CD4-positive, alpha-beta T cell treated with Interleukin-12 subunit alpha and Interleukin-12 subunit beta, for 1 hour (primary cell): Measurements from ENCODE around the gene PCDHA1.
"Not testable (repeated sequence)": the region's sequence is repeated elsewhere in the genome, so short reads cannot be mapped to it uniquely, and the experiment has no call there.

Experiments
- DNase-seq: peaks from one replicate; pipeline ENCODE4 v3.0.0-alpha.2; 2020

Gene PCDHA1

DNA sequence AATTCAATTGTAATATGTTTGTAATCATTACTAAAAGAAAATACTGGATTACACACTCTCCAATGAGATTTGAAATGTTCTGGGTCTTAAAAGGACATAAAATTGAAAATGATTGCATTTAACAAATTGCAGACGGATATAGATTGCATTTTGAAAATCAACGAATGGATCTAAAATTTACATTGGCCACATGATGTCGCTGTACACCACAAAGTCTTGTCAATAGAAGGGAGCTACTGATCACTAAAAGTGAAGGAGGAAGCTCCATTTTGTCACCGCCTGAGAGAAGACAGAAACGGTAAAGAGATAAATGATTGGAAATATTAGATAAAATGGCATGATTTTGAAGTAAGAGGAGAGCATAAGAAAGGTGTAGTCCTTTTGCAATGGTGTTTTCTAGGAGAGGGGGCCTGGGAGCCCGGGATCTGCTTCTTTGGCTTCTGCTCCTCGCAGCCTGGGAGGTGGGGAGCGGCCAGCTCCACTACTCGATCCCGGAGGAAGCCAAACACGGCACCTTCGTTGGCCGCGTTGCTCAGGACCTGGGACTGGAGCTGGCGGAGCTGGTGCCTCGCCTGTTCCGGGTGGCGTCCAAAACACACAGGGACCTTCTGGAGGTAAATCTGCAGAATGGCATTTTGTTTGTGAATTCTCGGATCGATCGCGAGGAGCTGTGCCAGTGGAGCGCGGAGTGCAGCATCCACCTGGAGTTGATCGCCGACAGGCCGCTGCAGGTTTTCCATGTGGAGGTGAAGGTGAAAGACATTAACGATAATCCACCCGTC is at the start of gene PCDHA1:
PCDHA1 (plus strand) TSS at position 236 of the 782 bp plus-strand sequence.
- no peak for DNase-seq

DNA sequence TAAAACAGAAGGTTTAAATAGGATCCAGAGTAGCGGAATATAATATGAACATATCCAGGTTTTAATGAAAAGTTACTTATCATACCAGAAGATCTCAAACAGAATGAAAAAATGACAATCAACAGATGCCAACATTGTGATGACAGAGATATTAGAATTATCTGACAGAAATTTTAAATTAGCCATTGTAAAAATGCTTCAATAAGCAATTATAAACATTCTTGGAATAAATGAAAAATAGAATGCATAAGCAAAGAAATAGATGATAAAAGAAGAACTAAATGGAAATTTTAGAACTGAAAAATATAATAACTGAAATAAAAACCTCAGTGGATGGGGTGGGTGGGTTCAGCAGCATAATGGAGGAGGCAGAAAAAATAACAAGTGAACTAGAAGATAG is 48.5 kb upstream of the PCDHA1 start:
- DNase-seq: no peak

DNA sequence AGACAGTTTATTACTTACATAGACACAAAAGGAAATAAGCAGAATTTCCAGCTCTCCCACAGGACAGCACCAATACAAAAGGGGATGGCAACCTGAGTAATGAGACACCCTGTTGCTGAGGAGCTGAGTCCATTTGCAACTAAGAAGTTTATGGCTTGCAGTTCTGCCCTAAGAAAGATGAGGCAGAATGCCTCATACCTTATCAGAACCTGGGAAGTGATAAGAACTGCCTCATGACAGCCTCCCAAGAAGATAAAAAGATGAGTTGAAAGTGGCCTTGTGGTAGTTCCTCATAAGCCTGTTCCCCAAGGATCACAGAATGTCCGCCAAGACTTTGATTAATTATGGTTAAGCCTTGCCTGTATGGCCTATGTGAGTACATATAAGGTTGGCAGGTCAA is 44.0 kb upstream of the PCDHA1 start:
- no peak for DNase-seq

DNA sequence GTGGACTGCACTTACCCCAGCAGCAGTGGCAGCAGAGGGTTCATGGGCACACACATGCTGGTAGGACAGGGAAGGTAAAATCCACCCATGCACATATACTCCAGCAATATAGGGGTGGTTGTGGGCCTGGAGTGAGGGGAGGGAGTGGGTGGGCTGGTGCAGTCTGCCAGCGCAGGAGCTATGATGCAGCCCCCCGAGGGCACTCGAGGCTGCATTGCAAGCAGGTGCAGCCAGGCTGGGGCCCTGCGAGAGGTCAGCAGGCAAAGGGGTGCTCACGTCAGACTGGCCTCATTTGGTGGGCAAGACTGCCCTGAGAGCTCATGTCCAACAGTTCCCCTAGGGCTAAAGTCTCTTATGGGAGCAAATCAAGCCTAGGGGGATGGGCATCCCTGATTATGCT is 32.4 kb upstream of the PCDHA1 start:
- DNase-seq: no peak

DNA sequence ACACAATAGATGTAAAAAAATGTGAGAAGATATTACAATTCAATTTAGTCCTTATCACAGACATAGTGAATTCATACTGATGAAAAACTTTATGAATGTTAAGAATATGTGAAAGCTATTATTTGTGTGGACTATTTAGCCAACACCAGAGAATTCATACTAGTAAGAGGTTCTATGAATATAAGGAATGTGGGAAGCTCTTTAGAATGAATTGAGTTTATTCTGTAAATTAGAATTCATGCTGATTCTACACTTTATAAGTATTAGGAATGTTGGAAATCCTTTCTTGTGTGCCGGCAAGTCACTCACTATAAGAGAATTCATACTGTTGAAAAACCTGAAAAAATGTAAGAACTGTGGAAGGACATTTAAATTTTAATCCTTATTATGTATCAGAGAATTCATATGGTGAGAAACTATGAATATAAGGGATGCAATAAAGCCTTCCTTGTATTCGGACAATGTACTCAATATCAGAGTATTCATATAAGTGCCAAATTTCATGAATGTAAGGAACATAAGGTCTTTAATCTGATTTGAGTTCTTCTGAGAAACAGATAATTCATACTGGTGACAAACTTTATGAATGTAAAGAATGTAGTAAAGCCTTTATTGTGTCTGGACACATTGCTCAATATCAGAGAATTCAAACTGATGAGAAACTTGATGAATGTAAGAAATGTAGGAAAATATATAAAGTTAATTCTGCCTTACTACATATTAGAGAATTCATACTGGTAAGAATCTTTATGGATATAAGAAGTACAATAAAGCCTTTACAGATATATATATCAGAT is 21.6 kb upstream of the PCDHA1 start:
- no peak for DNase-seq

DNA sequence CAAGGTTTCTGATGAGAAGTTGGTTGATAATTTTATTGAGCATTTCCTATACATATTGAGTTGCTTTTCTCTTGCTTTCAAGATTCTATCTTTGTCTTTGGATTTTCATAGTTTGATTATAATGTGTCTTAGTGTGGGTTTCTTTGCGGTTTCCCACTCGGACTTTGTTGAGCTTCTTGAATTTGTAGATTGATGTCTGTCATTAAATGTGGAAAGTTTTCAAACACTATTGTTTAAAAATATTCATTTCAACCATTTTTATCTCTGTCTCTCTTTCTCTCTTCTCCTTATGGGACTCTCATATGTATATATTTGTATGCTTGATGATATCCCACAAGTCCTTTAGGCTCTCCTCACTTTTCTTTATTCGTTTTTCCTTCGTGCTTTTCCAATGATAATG is 18.5 kb upstream of the PCDHA1 start:
- DNase-seq: no peak

DNA sequence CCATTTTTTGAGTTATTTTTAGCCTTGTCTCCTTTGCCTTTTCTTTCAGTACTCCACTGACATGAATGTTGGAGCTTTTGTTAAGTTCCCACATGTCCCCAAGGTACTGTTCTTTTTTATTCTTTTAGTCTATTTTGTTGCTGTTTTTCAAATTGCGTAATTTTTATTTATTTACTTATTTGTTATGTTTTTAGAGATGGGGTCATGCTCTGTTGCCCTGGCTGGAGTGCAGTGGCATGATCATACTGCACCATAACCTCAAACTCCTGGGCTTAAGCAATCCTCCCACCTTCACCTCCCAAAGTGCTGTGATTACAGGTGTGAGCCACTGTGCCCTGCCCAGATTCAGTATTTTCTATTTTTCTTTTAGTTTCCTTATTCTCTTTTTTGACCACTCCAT is 5.4 kb upstream of the PCDHA1 start:
- DNase-seq: no peak

DNA sequence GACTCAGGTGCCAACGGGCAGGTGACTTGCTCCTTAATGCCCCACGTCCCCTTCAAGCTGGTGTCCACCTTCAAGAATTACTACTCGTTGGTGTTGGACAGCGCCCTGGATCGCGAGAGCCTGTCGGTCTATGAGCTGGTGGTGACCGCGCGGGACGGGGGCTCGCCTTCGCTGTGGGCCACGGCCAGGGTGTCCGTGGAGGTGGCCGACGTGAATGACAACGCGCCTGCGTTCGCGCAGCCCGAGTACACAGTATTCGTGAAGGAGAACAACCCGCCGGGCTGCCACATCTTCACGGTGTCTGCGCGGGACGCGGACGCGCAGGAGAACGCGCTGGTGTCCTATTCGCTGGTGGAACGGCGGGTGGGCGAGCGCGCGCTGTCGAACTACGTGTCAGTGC is 1.5 kb downstream of the PCDHA1 start:
- DNase-seq: not testable (repeated sequence)

DNA sequence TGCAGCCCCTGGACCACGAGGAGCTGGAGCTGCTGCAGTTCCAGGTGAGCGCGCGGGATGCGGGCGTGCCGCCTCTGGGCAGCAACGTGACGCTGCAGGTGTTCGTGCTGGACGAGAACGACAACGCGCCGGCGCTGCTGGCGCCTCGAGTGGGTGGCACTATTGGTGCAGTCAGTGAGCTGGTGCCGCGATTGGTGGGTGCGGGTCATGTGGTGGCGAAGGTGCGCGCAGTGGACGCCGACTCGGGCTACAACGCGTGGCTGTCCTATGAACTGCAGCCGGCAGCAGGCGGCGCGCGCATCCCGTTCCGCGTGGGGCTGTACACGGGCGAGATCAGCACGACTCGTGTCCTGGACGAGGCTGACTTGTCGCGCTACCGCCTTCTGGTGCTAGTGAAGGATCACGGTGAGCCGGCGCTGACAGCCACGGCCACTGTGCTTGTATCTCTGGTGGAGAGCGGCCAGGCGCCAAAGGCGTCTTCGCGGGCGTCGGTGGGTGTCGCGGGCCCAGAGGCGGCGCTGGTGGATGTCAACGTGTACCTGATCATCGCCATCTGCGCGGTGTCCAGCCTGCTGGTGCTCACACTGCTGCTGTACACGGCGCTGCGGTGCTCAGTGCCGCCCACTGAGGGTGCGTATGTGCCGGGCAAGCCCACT is 2.0 kb downstream of the PCDHA1 start:
- DNase-seq: not testable (repeated sequence)

DNA sequence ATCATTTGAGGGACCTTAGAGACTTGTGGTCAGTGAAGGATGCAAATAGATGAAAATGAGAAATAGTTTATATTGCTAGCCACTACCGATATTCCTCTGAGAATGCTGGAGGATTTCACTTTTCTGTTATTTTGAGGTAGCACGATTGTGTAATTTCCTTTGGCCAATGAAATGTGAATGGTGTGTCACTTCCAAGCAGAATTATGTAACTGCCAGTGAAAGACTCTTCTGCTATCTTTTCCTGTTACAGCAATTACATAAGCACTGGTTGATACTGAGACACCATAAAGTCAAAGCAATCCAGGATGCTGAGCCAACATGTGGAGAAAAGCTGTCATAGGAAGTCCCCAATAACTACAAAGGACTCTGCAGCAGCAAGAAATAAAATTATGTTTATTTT is 5.1 kb downstream of the PCDHA1 start:
- DNase-seq: no peak

DNA sequence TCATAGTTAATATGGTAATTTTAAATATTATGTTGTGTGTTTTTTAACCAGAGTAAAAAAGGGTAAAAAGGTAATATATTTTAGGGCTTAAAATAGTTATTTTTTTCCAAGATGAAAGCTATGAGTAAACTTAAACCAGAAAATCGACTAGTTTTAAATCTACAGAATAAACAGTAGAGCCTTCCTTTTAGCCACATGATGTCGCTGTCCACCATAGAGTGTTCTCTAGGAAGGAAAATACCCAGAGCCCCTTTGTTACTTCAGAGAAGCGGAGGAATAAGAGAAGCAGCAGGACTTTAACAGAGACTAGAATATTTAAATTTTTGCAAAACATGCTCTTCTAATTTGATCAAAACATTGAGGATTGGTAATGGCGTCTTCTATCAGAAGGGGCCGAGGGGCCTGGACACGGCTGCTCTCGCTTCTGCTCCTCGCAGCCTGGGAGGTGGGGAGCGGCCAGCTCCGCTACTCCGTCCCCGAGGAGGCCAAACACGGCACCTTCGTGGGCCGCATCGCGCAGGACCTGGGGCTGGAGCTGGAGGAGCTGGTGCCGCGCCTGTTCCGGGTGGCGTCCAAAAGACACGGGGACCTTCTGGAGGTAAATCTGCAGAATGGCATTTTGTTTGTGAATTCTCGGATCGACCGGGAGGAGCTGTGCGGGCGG is 8.8 kb downstream of the PCDHA1 start, which contains the start of gene PCDHA2:
PCDHA2 (plus strand) TSS at position 258 of the 664 bp plus-strand sequence.
- DNase-seq: no peak

DNA sequence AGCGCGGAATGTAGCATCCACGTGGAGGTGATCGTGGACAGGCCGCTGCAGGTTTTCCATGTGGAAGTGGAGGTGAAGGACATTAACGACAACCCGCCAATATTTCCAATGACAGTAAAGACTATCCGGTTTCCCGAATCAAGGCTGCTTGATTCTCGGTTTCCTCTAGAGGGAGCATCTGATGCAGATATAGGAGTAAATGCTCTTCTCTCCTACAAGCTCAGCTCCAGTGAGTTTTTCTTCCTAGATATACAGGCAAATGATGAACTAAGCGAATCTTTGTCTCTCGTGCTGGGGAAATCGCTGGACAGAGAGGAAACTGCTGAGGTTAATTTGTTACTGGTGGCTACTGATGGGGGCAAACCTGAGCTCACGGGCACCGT is 9.3 kb downstream of the PCDHA1 start:
- no peak for DNase-seq

DNA sequence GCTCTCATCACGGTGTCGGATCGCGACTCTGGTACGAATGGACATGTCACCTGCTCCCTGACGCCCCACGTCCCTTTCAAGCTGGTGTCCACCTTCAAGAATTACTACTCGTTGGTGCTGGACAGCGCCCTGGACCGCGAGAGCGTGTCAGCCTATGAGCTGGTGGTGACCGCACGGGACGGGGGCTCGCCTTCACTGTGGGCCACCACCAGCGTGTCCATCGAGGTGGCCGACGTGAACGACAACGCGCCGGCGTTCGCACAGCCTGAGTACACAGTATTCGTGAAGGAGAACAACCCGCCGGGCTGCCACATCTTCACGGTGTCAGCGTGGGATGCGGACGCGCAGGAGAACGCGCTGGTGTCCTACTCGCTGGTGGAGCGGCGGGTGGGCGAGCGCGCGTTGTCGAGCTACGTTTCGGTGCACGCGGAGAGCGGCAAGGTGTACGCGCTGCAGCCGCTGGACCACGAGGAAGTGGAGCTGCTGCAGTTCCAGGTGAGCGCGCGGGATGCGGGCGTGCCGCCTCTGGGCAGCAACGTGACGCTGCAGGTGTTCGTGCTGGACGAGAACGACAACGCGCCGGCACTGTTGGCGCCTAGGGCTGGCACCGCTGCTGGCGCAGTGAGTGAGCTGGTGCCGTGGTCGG is 10.3 kb downstream of the PCDHA1 start:
- not testable (repeated sequence) for DNase-seq

DNA sequence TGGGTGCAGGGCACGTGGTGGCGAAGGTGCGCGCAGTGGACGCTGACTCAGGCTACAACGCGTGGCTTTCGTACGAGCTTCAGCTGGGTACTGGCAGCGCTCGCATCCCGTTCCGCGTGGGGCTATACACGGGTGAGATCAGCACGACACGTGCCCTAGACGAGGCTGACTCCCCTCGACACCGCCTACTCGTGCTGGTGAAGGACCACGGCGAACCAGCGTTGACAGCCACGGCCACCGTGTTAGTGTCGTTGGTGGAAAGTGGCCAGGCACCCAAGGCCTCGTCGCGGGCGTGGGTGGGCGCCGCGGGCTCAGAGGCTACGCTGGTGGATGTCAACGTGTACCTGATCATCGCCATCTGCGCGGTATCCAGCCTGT is 10.8 kb downstream of the PCDHA1 start:
- no peak for DNase-seq

DNA sequence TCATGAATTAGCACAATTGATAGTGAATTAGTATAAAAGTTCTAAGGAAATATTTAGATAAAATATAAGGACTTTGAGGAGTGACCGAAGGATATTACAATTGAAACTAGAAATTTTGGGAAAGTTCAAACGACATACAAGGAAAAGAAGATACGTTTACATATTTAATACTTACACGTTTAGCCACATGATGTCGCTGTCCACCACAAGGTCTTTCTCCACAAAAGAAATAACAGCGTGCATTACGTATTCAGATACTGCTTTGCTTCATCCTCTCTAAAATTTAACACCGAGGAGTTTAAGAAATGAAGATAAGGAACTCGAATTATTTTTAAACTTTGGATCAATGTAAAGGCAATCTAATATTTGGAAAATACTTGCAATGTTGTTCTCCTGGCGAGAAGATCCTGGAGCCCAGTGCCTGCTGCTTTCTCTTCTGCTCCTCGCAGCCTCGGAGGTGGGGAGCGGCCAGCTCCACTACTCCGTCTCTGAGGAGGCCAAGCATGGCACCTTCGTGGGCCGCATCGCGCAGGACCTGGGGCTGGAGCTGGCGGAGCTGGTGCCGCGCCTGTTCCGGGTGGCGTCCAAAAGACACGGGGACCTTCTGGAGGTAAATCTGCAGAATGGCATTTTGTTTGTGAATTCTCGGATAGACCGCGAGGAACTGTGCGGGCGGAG is 15.0 kb downstream of the PCDHA1 start, which contains the start of gene PCDHA3:
PCDHA3 (plus strand) TSS at position 242 of the 678 bp plus-strand sequence.
- no peak for DNase-seq

DNA sequence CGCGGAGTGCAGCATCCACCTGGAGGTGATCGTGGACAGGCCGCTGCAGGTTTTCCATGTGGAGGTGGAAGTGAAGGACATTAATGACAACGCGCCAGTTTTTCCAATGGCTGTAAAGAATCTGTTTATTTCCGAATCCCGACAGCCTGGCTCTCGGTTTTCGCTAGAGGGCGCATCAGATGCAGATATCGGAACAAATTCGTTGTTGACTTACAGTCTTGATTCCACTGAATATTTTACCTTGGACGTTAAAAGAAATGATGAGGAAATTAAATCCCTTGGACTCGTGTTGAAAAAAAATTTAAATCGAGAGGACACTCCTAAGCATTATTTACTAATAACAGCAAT is 15.5 kb downstream of the PCDHA1 start:
- DNase-seq: no peak

DNA sequence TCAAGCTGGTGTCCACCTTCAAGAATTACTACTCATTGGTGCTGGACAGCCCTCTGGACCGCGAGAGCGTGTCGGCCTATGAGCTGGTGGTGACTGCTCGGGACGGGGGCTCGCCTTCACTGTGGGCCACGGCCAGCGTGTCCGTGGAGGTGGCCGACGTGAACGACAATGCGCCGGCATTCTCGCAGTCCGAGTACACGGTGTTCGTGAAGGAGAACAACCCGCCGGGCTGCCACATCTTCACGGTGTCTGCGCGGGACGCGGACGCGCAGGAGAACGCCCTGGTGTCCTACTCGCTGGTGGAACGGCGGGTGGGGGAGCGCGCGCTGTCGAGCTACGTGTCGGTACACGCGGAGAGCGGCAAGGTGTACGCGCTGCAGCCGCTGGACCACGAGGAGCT is 16.4 kb downstream of the PCDHA1 start:
- DNase-seq: not testable (repeated sequence)

DNA sequence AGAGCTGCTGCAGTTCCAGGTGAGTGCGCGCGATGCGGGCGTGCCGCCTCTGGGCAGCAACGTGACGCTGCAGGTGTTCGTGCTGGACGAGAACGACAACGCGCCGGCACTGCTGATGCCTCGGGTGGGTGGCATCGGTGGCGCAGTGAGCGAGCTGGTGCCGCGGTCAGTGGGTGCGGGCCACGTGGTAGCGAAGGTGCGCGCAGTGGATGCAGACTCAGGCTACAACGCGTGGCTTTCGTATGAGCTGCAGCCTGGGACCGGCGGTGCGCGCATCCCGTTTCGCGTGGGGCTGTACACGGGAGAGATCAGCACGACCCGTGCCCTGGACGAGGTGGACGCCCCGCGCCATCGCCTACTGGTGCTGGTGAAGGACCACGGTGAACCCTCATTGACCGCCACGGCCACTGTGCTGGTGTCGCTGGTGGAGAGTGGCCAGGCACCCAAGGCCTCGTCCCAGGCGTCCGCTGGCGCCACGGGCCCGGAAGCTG is 16.9 kb downstream of the PCDHA1 start:
- no peak for DNase-seq

DNA sequence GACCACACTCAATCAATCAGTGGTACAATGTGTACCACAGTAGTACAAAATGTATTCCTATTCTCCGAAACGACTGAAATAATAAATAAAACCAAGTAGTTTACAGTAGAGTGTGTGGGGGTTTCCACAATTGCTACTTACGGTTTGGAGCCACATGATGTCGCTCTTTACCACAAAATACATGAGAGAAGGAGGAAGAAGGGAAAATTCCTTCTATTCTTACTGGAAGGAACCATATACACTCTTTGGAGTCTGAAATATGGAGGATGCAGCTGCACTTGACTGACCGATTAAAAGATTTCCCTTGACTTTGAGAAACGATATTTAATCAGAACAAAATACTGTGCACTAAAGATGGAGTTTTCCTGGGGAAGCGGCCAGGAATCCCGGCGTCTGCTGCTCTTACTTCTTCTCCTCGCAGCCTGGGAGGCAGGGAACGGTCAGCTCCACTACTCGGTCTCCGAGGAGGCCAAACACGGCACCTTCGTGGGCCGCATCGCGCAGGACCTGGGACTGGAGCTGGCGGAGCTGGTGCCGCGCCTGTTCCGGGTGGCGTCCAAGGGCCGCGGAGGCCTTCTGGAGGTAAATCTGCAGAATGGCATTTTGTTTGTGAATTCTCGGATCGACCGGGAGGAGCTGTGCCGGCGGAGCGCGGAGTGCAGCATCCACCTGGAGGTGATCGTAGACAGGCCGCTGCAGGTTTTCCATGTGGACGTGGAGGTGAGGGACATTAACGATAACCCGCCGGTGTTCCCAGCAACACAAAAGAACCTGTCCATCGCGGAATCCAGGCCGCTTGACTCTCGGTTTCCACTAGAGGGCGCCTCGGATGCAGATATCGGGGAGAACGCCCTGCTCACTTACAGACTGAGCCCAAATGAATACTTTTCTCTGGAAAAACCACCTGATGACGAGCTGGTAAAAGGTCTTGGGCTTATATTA is 21.2 kb downstream of the PCDHA1 start, which contains the start of gene PCDHA4:
PCDHA4 (plus strand) TSS at position 235 of the 942 bp plus-strand sequence.
- DNase-seq: no peak

DNA sequence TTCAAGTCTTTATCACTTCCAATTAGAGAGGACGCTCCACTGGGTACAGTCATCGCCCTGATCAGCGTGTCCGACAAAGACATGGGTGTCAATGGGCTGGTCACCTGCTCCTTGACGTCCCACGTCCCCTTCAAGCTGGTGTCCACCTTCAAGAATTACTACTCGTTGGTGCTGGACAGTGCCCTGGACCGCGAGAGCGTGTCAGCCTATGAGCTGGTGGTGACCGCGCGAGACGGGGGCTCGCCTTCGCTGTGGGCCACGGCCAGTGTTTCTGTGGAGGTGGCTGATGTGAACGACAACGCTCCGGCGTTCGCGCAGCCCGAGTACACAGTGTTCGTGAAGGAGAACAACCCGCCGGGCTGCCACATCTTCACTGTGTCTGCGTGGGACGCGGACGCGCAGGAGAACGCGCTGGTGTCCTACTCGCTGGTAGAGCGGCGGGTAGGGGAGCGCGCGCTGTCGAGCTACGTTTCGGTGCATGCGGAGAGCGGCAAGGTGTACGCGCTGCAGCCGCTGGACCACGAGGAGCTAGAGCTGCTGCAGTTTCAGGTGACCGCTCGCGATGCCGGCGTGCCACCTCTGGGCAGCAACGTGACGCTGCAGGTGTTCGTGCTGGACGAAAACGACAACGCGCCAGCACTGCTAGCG is 22.4 kb downstream of the PCDHA1 start:
- not testable (repeated sequence) for DNase-seq
